Measurements from ENCODE around the gene ASTN2. TPM values are rescaled to one million over a fixed set of nuclear protein-coding genes. Genes with fewer than 3 reads are reported as not detected.

Gene ASTN2
- total and polyA plus RNA-seq, 9 of the 15 experiments (the other 6 are each of a cell fraction or from before 2014, with no cell fraction given) = 0.56 to 3.5 (median 1.9) TPM

DNA sequence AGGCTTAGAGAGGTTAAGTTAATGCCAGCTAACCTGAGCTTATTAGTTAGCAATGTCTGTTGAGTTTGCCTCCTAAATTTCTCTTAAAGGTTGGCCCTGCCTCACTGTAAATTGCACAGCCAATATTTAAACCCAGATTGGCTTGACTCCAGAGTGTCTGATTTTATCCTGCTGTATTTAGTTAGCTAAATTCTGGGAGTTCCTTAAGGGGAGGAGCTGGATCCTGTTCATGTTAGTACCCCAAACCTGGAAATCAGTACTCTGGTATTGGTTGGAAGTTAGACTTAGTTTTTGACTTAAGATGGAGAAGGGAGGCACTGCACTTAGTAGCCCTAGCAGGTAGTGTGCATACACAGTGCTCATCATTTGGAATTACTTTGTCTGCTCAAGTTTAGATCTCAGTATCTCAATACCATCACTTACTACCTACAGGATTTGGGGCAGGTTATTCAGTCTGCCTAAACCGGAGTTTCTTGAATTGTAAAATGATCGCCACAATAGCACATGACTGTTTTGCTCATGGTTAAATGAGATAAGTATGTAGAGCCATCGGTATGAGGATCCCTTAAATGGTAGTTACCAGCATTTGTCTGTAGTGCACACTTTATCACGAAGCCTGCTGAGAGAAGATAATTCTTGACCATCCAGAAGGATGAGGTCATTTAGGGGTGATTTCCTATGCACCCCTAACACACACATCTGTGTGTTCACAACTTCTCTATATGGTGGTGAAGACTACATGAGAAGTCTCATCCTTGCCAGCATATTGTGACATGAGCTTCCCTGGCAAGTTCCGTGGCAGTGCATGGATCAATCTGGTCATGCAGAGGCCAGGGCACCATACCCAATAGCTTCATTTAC lies 992.5 kb downstream of the ASTN2 start (continued):
- TF ChIP-seq THAP12 (CRISPR knock-in tag; IDR thresholded peaks at IDR 0.05) (no peak), IRF1 (CRISPR knock-in tag; IDR thresholded peaks at IDR 0.05; ENCODE audit: borderline replicate concordance) (no peak), ZNF12 (CRISPR knock-in tag; IDR thresholded peaks at IDR 0.05) (no peak), RBM34 (IDR thresholded peaks at IDR 0.05; ENCODE audit: borderline replicate concordance, insufficient read depth, low read length) (no peak), ZNF133 (CRISPR knock-in tag; IDR thresholded peaks at IDR 0.05) (no peak), ZNF444 (CRISPR knock-in tag; IDR thresholded peaks at IDR 0.05) (no peak), TAL1 (IDR thresholded peaks at IDR 0.05) (peak; percentile 96), ZNF24 (IDR thresholded peaks at IDR 0.05) (no peak), TRIM25 (IDR thresholded peaks at IDR 0.05; ENCODE audit: borderline replicate concordance) (no peak), JUNB (CRISPR knock-in tag; conservative IDR thresholded peaks at IDR 0.05) (no peak), BCOR (IDR thresholded peaks at IDR 0.05) (0 out of 2 replicates have a peak, but pooled peaks have one; percentile 24), ILF3 (IDR thresholded peaks at IDR 0.05; ENCODE audit: borderline replicate concordance) (no peak), TAF15 (IDR thresholded peaks at IDR 0.05; ENCODE audit: low read depth, low read length) (no peak), NCOR1 (IDR thresholded peaks at IDR 0.05) (peak; percentile 94), YY1 (IDR thresholded peaks at IDR 0.05; ENCODE audit: borderline replicate concordance in 1 of 3, control insufficient read depth in 1 of 3, extremely low read depth in 1 of 3, insufficient read depth in 3 of 3, insufficient read length in 1 of 3, insufficient replicate concordance in 2 of 3, low read depth in 1 of 3, low read length in 2 of 3) (no peak), USF2 (CRISPR knock-in tag; IDR thresholded peaks at IDR 0.05) (no peak), RFX1 (IDR thresholded peaks at IDR 0.05) (no peak), ESRRB (CRISPR knock-in tag; IDR thresholded peaks at IDR 0.05; ENCODE audit: borderline replicate concordance) (no peak), NCOA6 (IDR thresholded peaks at IDR 0.05) (no peak), ARHGAP35 (IDR thresholded peaks at IDR 0.05; ENCODE audit: partially characterized antibody) (no peak), MECOM (CRISPR knock-in tag; IDR thresholded peaks at IDR 0.05) (peak; percentile 65), SETDB1 (IDR thresholded peaks at IDR 0.05; ENCODE audit: low read length) (no peak), ZNF311 (CRISPR knock-in tag; IDR thresholded peaks at IDR 0.05) (0 out of 2 replicates have a peak, but pooled peaks have one; percentile 27), RBM17 (IDR thresholded peaks at IDR 0.05; ENCODE audit: borderline replicate concordance, low read depth, low read length) (no peak)

Data from K562 (cell line).